Subcutaneous abdominal adipose tissue (tissue), 5 donors: ENCODE results near the gene HSD17B4.
"Not testable (repeated sequence)": the region's sequence is repeated elsewhere in the genome, so short reads cannot be mapped to it uniquely, and the experiment has no call there.

Source experiments
- H3K27ac ChIP-seq: one replicate; pipeline ENCODE4 v1.7.0; 2013; ENCODE audit warnings: low read depth, mild to moderate bottlenecking, inconsistent platforms, low read length, moderate library complexity
- H3K27me3 ChIP-seq, 5 donors: one replicate each; pipeline ENCODE4 v1.7.0; 2013; ENCODE audit warnings: low read length in 5 of 5, inconsistent platforms in 1 of 5; ENCODE audit not compliant: control insufficient read depth in 5 of 5, insufficient read depth in 4 of 5
- H3K36me3 ChIP-seq, 5 donors: one replicate each; pipeline ENCODE4 v1.7.0; 2013; ENCODE audit warnings: low read length in 5 of 5; ENCODE audit not compliant: control insufficient read depth in 5 of 5, insufficient read depth in 5 of 5
- H3K4me1 ChIP-seq, 5 donors: one replicate each; pipeline ENCODE4 v1.7.0; 2013; ENCODE audit warnings: low read length in 5 of 5, mild to moderate bottlenecking in 3 of 5, moderate library complexity in 1 of 5; ENCODE audit not compliant: control insufficient read depth in 5 of 5, insufficient read depth in 5 of 5
- H3K4me3 ChIP-seq, 5 donors: one replicate each; pipeline ENCODE4 v1.7.0; 2013; ENCODE audit warnings: low read length in 5 of 5, low read depth in 1 of 5
- H3K9ac ChIP-seq, 5 donors: one replicate each; pipeline ENCODE4 v1.7.0; 2013; ENCODE audit warnings: low read length in 5 of 5, mild to moderate bottlenecking in 4 of 5, moderate library complexity in 3 of 5
- H3K9me3 ChIP-seq, 5 donors: one replicate each; pipeline ENCODE4 v1.7.0; 2013; ENCODE audit warnings: low read length in 5 of 5; ENCODE audit not compliant: control insufficient read depth in 5 of 5
- donor health status: healthy.
- donor health status: healthy.
- donor health status: healthy.
- donor health status: healthy.
- donor health status: healthy.

HSD17B4 gene

DNA sequence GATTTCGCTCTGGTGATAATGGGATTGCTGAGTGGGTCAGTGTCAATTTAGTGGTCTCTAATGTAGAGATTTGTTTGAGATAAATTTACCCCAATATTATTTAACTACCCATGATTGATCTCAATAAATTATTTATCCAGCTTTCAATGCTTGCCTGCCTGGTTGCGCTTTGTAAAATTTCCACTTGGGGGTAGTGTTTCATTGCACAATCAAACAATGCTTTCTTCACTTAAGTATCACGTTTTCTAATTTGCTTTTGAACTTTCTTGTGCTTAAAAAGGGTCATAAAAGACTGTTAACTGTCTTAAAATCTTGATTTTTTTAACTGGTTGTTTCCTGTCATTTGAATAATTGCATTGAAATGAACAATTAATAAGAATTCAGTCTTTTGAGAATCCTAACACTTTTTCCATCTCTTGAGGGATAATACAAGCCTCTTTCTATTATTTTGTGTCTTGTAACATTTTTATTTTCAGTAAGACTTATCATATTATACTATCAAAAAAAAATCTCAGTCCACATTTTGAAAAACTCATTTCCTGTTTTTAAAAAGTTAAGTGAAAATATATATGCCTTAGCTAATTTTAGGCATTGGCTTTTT lies 18.7 kb downstream of the HSD17B4 start:
- peaks cover 0 to 5% (median 2%) of the 10 kb centered on the region in 5 donors for H3K4me1 ChIP-seq
- peaks cover 0 to 16% (median 13%) of the 10 kb centered on the region in 5 donors for H3K36me3 ChIP-seq
- no peak overlapping the region for H3K4me3 ChIP-seq
- H3K9ac ChIP-seq: no peak overlapping the region
- H3K9me3 ChIP-seq: peaks cover 4 to 20% (median 12%) of the 10 kb centered on the region in 5 donors
- H3K27me3 ChIP-seq: no peaks in the 10 kb centered on the region
- no peak overlapping the region for H3K27ac ChIP-seq

GRCh38 chr5:119473241-119473640 lies 20.9 kb downstream of the HSD17B4 start:
- H3K9me3 ChIP-seq: peaks cover 2 to 13% (median 9%) of the 10 kb centered on the region in 5 donors
- no peak overlapping the region for H3K27ac ChIP-seq
- no peak overlapping the region for H3K4me3 ChIP-seq
- H3K4me1 ChIP-seq: peaks cover 0 to 5% (median 2%) of the 10 kb centered on the region in 5 donors
- H3K9ac ChIP-seq: no peak overlapping the region
- H3K27me3 ChIP-seq: no peaks in the 10 kb centered on the region
- peaks cover 10 to 34% (median 30%) of the 10 kb centered on the region in 5 donors for H3K36me3 ChIP-seq

DNA sequence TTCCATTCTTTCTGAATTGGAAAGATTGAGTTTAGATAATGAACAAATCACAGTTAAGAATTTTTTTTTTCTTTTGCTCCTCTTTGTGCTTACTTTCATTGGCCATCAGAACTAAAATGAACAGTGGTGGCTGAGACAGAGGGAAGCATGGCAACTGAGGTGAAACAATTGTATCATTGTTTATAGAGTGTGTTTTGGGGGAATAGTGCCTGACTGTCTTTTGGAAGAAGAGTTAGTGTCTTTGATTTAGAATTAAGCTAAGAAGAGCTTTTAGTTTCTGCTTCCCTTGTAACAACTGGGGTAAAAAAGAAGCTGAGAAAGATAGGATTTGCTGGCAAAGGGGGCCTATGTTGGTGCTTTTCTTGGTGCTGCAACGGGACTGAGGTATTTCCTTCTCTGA lies 24.0 kb downstream of the HSD17B4 start:
- Histone ChIP-seq H3K36me3 (peaks cover 22 to 50% (median 39%) of the 10 kb centered on the region in 5 donors), H3K9me3 (no peaks in the 10 kb centered on the region), H3K4me3 (no peak overlapping the region), H3K4me1 (no peaks in the 10 kb centered on the region), H3K9ac (no peak overlapping the region), H3K27ac (no peak overlapping the region), H3K27me3 (no peaks in the 10 kb centered on the region)

- H3K36me3 ChIP-seq: peaks cover 27 to 65% (median 44%) of the 10 kb centered on the region in 5 donors
These were observed 26.5 kb downstream of the HSD17B4 start for GRCh38 chr5:119478781-119479180.

GRCh38 chr5:119480629-119481028 lies 28.3 kb downstream of the HSD17B4 start:
- not testable (repeated sequence) for H3K4me1 ChIP-seq, H3K4me3 ChIP-seq, H3K9ac ChIP-seq, H3K27ac ChIP-seq, H3K9me3 ChIP-seq, H3K27me3 ChIP-seq
- peaks cover 27 to 62% (median 45%) of the 10 kb centered on the region in 5 donors for H3K36me3 ChIP-seq

More at GRCh38 chr5:119478781-119479180, 26.5 kb downstream of the HSD17B4 start:
- Histone ChIP-seq H3K4me3 (no peak overlapping the region), H3K27ac (no peak overlapping the region), H3K27me3 (no peaks in the 10 kb centered on the region), H3K4me1 (peaks cover 0 to 4% (median 0%) of the 10 kb centered on the region in 5 donors), H3K9me3 (no peaks in the 10 kb centered on the region), H3K9ac (no peak overlapping the region)

- H3K27ac ChIP-seq: no peak overlapping the region
- no peaks in the 10 kb centered on the region for H3K9me3 ChIP-seq
- H3K4me3 ChIP-seq: no peak overlapping the region
- no peaks in the 10 kb centered on the region for H3K27me3 ChIP-seq
- peaks cover 20 to 57% (median 36%) of the 10 kb centered on the region in 5 donors for H3K36me3 ChIP-seq
- no peak overlapping the region for H3K9ac ChIP-seq
- peaks cover 0 to 4% (median 0%) of the 10 kb centered on the region in 5 donors for H3K4me1 ChIP-seq
These were observed 30.9 kb downstream of the HSD17B4 start for GRCh38 chr5:119483155-119483554.

DNA sequence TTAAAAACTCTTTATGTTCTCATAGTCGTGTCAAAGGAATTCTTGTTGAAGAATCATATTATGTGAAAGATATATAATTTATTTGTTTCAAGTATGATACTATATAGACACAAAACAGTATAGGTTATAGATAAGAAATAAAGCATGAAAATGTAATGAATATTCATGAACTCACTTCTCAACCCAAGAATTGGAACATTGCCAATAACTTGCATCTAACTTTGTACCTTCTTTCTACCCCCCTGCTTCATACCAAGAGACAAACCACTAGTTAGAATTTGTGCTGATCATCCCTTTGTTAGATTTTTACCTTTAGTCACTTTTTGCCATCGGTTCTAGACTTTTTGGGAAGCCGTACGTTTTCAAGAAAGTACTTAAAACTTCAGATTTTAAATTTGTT lies 32.6 kb downstream of the HSD17B4 start:
- Histone ChIP-seq H3K4me1 (peaks cover 0 to 4% (median 0%) of the 10 kb centered on the region in 5 donors), H3K27ac (no peak overlapping the region), H3K27me3 (no peaks in the 10 kb centered on the region), H3K36me3 (peaks cover 9 to 49% (median 30%) of the 10 kb centered on the region in 5 donors), H3K9ac (no peak overlapping the region), H3K4me3 (no peak overlapping the region), H3K9me3 (no peaks in the 10 kb centered on the region)

- no peaks in the 10 kb centered on the region for H3K27me3 ChIP-seq
- no peaks in the 10 kb centered on the region for H3K4me1 ChIP-seq
- H3K9ac ChIP-seq: no peak overlapping the region
- H3K36me3 ChIP-seq: peaks cover 23 to 75% (median 42%) of the 10 kb centered on the region in 5 donors
- H3K27ac ChIP-seq: no peak overlapping the region
- H3K9me3 ChIP-seq: peaks cover 0 to 14% (median 11%) of the 10 kb centered on the region in 5 donors
- no peak overlapping the region for H3K4me3 ChIP-seq
These were observed 49.4 kb downstream of the HSD17B4 start for GRCh38 chr5:119501671-119502179.

DNA sequence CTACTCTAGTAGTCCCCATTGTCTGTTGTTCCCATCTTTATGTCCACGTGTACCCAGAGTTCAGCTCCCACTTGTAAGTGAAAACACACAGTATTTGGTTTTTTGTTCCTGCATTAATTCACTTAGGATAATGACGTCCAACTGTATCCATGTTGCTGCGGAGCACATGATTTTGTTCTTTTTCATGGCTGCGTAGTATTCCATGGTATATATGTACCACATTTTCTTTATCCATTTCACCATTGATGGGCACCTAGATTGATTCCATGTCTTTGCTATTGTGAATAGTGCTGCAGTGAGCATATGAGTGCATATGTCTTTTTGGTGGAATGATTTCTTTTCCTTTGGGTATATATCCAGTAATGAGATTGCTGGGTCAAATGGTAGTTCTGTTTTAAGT lies 51.6 kb downstream of the HSD17B4 start:
- H3K4me1 ChIP-seq, H3K9ac ChIP-seq, H3K27me3 ChIP-seq, H3K27ac ChIP-seq, H3K4me3 ChIP-seq: not testable (repeated sequence)
- Histone ChIP-seq H3K36me3 (peaks cover 10 to 63% (median 38%) of the 10 kb centered on the region in 5 donors), H3K9me3 (peaks cover 0 to 14% (median 11%) of the 10 kb centered on the region in 5 donors)

DNA sequence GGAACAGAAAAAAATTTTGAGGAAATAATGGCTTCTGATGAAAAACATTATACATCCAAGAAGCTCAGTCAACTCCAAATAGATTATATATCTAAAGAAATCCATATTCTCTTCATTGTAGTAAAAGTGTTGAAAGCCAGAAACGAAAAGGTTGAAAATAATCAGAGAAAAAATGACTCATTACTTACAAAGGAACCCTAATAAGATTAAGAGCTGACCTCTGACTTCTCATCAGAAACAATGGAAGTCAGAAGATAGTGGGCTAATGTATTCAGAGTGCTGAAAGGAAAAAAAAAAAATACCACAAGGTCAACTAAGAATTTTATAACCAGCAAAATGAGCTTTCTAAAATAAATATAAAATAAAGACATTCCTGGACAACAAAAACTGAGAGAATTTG lies 60.0 kb downstream of the HSD17B4 start:
- Histone ChIP-seq H3K4me1 (peaks cover 0 to 7% (median 0%) of the 10 kb centered on the region in 5 donors), H3K9me3 (no peaks in the 10 kb centered on the region), H3K9ac (no peak overlapping the region), H3K36me3 (peaks cover 32 to 60% (median 46%) of the 10 kb centered on the region in 5 donors), H3K27me3 (no peaks in the 10 kb centered on the region), H3K4me3 (no peak overlapping the region), H3K27ac (no peak overlapping the region)
